B cell (primary cell): ENCODE results near the gene AP4S1. TPM values are rescaled to one million over a fixed set of nuclear protein-coding genes. Genes with fewer than 3 reads are reported as not detected.

Source experiments
- ATAC-seq: fragments of 200-7000 bp; cut with Tn5 transposase; one replicate; pipeline ENCODE4 v1.10.0; 2021; ENCODE audit warnings: low read depth, mild to moderate bottlenecking, moderate number of reproducible peaks, moderate library complexity
- CTCF ChIA-PET: fragments of 350-600 bp; sonication (Branson Sonifier 250); formaldehyde crosslinking; loops from one replicate; lab custom pipeline; 2021; ENCODE audit warnings: antibody characterized with exemption, inconsistent platforms; lab: Charles Lee
- POLR2A ChIA-PET: fragments of 350-600 bp; sonication (Branson Sonifier 250); formaldehyde crosslinking; loops from one replicate; lab custom pipeline; 2021; ENCODE audit warnings: antibody characterized with exemption; lab: Charles Lee
- DNase-seq: peaks from one replicate; pipeline ENCODE4 v3.0.0; 2013
- H2AFZ ChIP-seq: 2 replicates; pipeline ENCODE4 v1.6.1; 2012; ENCODE audit warnings: mild to moderate bottlenecking, low read depth, low read length; ENCODE audit not compliant: insufficient read depth, poor library complexity, severe bottlenecking
- H3K27ac ChIP-seq, 2 donors: 1 replicate in 1 of 2; 2 replicates in 1 of 2; pipeline ENCODE4 v1.5.1; 2012 to 2013; ENCODE audit warnings: low read length in 2 of 2, mild to moderate bottlenecking in 2 of 2, moderate library complexity in 1 of 2
- H3K27me3 ChIP-seq, 4 experiments: fragments of 200-600 bp in 1 of 4; sonication (generic) in 1 of 4; replicated peaks in 1 of 4; 1 replicate in 2 of 4; 2 replicates in 2 of 4; pipeline versions ENCODE4 v1.6.1 to v1.7.0; 2013 to 2016; ENCODE audit warnings: low read length in 3 of 4, mild to moderate bottlenecking in 2 of 4, mixed read lengths in 1 of 4, moderate library complexity in 1 of 4; ENCODE audit not compliant: insufficient read depth in 4 of 4, control insufficient read depth in 3 of 4; ENCODE audit errors: control extremely low read depth in 1 of 4
- H3K36me3 ChIP-seq, 2 experiments: replicated peaks in 1 of 2; 1 replicate in 1 of 2; 2 replicates in 1 of 2; pipeline versions ENCODE4 v1.6.1 to v1.7.1; 2013; ENCODE audit warnings: low read length in 1 of 2; ENCODE audit not compliant: insufficient read depth in 2 of 2, control insufficient read depth in 1 of 2; ENCODE audit errors: control extremely low read depth in 1 of 2, extremely low read depth in 1 of 2
- H3K4me1 ChIP-seq, 2 donors: fragments of 200-600 bp in 1 of 2; sonication (generic) in 1 of 2; 1 replicate in 1 of 2; 2 replicates in 1 of 2; pipeline versions ENCODE4 v1.5.1 to v1.6.1; 2013 to 2017; ENCODE audit warnings: low read length in 2 of 2; ENCODE audit not compliant: control insufficient read depth in 2 of 2, insufficient read depth in 2 of 2
- H3K4me2 ChIP-seq: replicated peaks from 2 replicates; pipeline ENCODE3; 2012; ENCODE audit warnings: mild to moderate bottlenecking, low read depth, low read length; ENCODE audit not compliant: poor library complexity, severe bottlenecking
- H3K4me3 ChIP-seq, 5 experiments: fragments of 200-600 bp in 1 of 5; sonication (generic) in 1 of 5; 1 replicate in 3 of 5; 2 replicates in 2 of 5; pipeline versions ENCODE4 v1.5.1 to v1.7.0; 2011 to 2016; ENCODE audit warnings: low read length in 4 of 5, mild to moderate bottlenecking in 4 of 5, low read depth in 2 of 5, control low read depth in 1 of 5, moderate library complexity in 1 of 5; ENCODE audit not compliant: insufficient read depth in 1 of 5; ENCODE audit errors: control extremely low read depth in 1 of 5, extremely low read depth in 1 of 5
- H3K79me2 ChIP-seq: fragments of 200-600 bp; sonication (generic); one replicate; pipeline ENCODE4 v1.6.0; 2016; ENCODE audit warnings: low read length; ENCODE audit not compliant: control insufficient read depth, insufficient read depth
- H3K9ac ChIP-seq: fragments of 200-600 bp; sonication (generic); 2 replicates; pipeline ENCODE4 v1.6.1; 2017; ENCODE audit warnings: mild to moderate bottlenecking, low read length, moderate library complexity
- H3K9me3 ChIP-seq, 3 donors: one replicate each; pipeline versions ENCODE4 v1.6.1 to v1.7.1; 2013; ENCODE audit warnings: low read length in 2 of 3; ENCODE audit not compliant: control insufficient read depth in 2 of 3, insufficient read depth in 1 of 3; ENCODE audit errors: control extremely low read depth in 1 of 3
- H4K20me1 ChIP-seq: 2 replicates; pipeline ENCODE4 v1.6.0; 2012; ENCODE audit warnings: mild to moderate bottlenecking, low read length; ENCODE audit not compliant: insufficient read depth, control insufficient read depth, poor library complexity, severe bottlenecking
- H3K27ac Mint-ChIP-seq: one replicate; pipeline ENCODE4 v1.8.0; 2021; ENCODE audit warnings: mixed read lengths
- H3K27me3 Mint-ChIP-seq: one replicate; pipeline ENCODE4 v1.8.0; 2021; ENCODE audit warnings: mixed read lengths
- H3K4me1 Mint-ChIP-seq: one replicate; pipeline ENCODE4 v1.8.0; 2021; ENCODE audit warnings: mixed read lengths
- H3K4me3 Mint-ChIP-seq: one replicate; pipeline ENCODE4 v1.8.0; 2021; ENCODE audit warnings: mixed read lengths
- H3K9me3 Mint-ChIP-seq: one replicate; pipeline ENCODE4 v1.8.0; 2022; ENCODE audit warnings: mixed read lengths; ENCODE audit not compliant: insufficient read depth
- CTCF ChIP-seq: fragments of 200-600 bp; IDR thresholded peaks from one replicate; pipeline ENCODE4 v1.8.0; 2022; ENCODE audit warnings: antibody characterized with exemption, mild to moderate bottlenecking
- EZH2 ChIP-seq: IDR thresholded peaks from 2 replicates; pipeline ENCODE4 v1.6.1; 2012; ENCODE audit warnings: borderline replicate concordance, low read depth, mild to moderate bottlenecking, moderate library complexity, low read length; ENCODE audit not compliant: insufficient read depth, poor library complexity, severe bottlenecking
- WGBS: methylation state at CpG from one replicate; pipeline ENCODE4 v1.1.5; 2013; ENCODE audit warnings: missing lambda C conversion rate; ENCODE audit not compliant: insufficient coverage; 5-methylcytosine and 5-hydroxymethylcytosine counted together
- intact Hi-C: fragments of 100-400 bp; cut with micrococcal nuclease; formaldehyde crosslinking; loops from one replicate; pipeline ENCODE4 v1.10.0; 2022
- polyA plus RNA-seq: library from polyadenylated mRNA; depleted of rRNA; stranded (reverse); fragments of >200 nt; gene quantifications from 2 replicates; pipeline ENCODE4 v1.2.3, GENCODE V29; 2012
- total RNA-seq, 2 donors: library from RNA; stranded (reverse); fragments of 120-200 nt in 1 of 2; gene quantifications; 1 replicate in 1 of 2; 2 replicates in 1 of 2; pipeline versions ENCODE4 v1.2.3 to v1.2.4, GENCODE V29; 2013 to 2022

The AP4S1 gene
- total and polyA plus RNA-seq, 2 donors (not counting 1 experiment from before 2014, with no cell fraction given), result 3.4 to 15.9 TPM

GRCh38 chr14:31057035-31057434 lies 31.6 kb downstream of the AP4S1 start:
- Mint-ChIP-seq H3K9me3 (no peaks in the 10 kb centered on the region), H3K27ac (no peak overlapping the region), H3K4me3 (no peak overlapping the region), H3K27me3 (no peaks in the 10 kb centered on the region), H3K4me1 (peaks cover 10% of the 10 kb centered on the region)
- intact Hi-C loops, result no loop called here
- peaks cover 6% of the 10 kb centered on the region for H3K79me2 ChIP-seq
- H3K9ac ChIP-seq, result no peak overlapping the region
- TF ChIP-seq CTCF (no peak), EZH2 (no peak)
- no peak overlapping the region for H3K4me3 ChIP-seq
- no peaks in the 10 kb centered on the region for H3K9me3 ChIP-seq
- H4K20me1 ChIP-seq, result no peaks in the 10 kb centered on the region
- DNase-seq (no peak), ATAC-seq (no peak)
- H3K27me3 ChIP-seq, result no peaks in the 10 kb centered on the region
- no peak overlapping the region for H3K27ac ChIP-seq
- no CpG with 5 or more reads among the region's 1 CpG for WGBS
- H2AFZ ChIP-seq, result no peak overlapping the region
- ChIA-PET POLR2A (no interaction called here), CTCF (interaction anchor here (1.2 kb wide), 1 partner anchor 26 kb away, joined by 3 read pairs; no protein-coding TSS in a partner anchor)
- H3K4me1 ChIP-seq, result peaks cover 6 to 7% of the 10 kb centered on the region in 2 donors
- no peak overlapping the region for H3K4me2 ChIP-seq
- H3K36me3 ChIP-seq, result no peaks in the 10 kb centered on the region

- intact Hi-C loops, result no loop called here
- peaks cover 10% of the 10 kb centered on the region for H3K4me1 Mint-ChIP-seq
- 100% methylated on average over 9 of the region's 12 CpGs for WGBS
- no peaks in the 10 kb centered on the region for H4K20me1 ChIP-seq
- H3K4me3 Mint-ChIP-seq, result no peak overlapping the region
- H3K9me3 ChIP-seq, result no peaks in the 10 kb centered on the region
- H3K27me3 Mint-ChIP-seq, result no peaks in the 10 kb centered on the region
- peaks cover 6% of the 10 kb centered on the region for H3K79me2 ChIP-seq
- no peak overlapping the region for H3K4me3 ChIP-seq
- no peak for TF ChIP-seq CTCF
- ATAC-seq, result no peak
- H3K4me2 ChIP-seq, result no peak overlapping the region
- no peaks in the 10 kb centered on the region for H3K9me3 Mint-ChIP-seq
- H3K27ac ChIP-seq, result no peak overlapping the region
- H3K36me3 ChIP-seq, result no peaks in the 10 kb centered on the region
- H3K9ac ChIP-seq, result no peak overlapping the region
- H3K27ac Mint-ChIP-seq, result no peak overlapping the region
- peaks cover 6 to 7% of the 10 kb centered on the region in 2 donors for H3K4me1 ChIP-seq
- no peak for DNase-seq
- POLR2A ChIA-PET, result no interaction called here
- no peaks in the 10 kb centered on the region for H3K27me3 ChIP-seq
- no peak overlapping the region for H2AFZ ChIP-seq
- CTCF ChIA-PET, result interaction anchor here (1.2 kb wide), 1 partner anchor 25 kb away, joined by 3 read pairs; no protein-coding TSS in a partner anchor
These were observed 32.4 kb downstream of the AP4S1 start for GRCh38 chr14:31057701-31058364.
